Measurements from ENCODE around the gene PRAC2. TPM values are rescaled to one million over a fixed set of nuclear protein-coding genes. Genes with fewer than 3 reads are reported as not detected.

Gene PRAC2
- total RNA-seq, 1 donor from 2014 or later, result not detected

- peaks cover 33% of the 10 kb centered on the region for H3K4me1 ChIP-seq
- H3K27ac ChIP-seq, result no peak overlapping the region
- no peaks in the 10 kb centered on the region for H3K36me3 ChIP-seq
- intact Hi-C loops (cut with DNase I), result no loop called here
- H3K9me3 ChIP-seq, result no peaks in the 10 kb centered on the region
- H3K4me3 ChIP-seq, result no peak overlapping the region
- ATAC-seq, result no peak
- TF ChIP-seq, protein P1, sequence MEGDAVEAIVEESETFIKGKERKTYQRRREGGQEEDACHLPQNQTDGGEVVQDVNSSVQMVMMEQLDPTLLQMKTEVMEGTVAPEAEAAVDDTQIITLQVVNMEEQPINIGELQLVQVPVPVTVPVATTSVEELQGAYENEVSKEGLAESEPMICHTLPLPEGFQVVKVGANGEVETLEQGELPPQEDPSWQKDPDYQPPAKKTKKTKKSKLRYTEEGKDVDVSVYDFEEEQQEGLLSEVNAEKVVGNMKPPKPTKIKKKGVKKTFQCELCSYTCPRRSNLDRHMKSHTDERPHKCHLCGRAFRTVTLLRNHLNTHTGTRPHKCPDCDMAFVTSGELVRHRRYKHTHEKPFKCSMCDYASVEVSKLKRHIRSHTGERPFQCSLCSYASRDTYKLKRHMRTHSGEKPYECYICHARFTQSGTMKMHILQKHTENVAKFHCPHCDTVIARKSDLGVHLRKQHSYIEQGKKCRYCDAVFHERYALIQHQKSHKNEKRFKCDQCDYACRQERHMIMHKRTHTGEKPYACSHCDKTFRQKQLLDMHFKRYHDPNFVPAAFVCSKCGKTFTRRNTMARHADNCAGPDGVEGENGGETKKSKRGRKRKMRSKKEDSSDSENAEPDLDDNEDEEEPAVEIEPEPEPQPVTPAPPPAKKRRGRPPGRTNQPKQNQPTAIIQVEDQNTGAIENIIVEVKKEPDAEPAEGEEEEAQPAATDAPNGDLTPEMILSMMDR (IDR thresholded peaks at IDR 0.05), result no peak
- no peak for DNase-seq
- peaks cover 99% of the 10 kb centered on the region for H3K27me3 ChIP-seq (ENCODE audit: low read depth)
Observed at GRCh38 chr17:48726916-48727286, 3.9 kb downstream of the PRAC2 start.

GRCh38 chr17:48727415-48728175, 4.6 kb downstream of the PRAC2 start:
- intact Hi-C loops (cut with DNase I), result no loop called here
- H3K4me3 ChIP-seq, result no peak overlapping the region
- DNase-seq (no peak), ATAC-seq (no peak)
- H3K36me3 ChIP-seq, result no peaks in the 10 kb centered on the region
- H3K27ac ChIP-seq, result no peak overlapping the region
- H3K9me3 ChIP-seq, result no peaks in the 10 kb centered on the region
- H3K4me1 ChIP-seq, result peaks cover 33% of the 10 kb centered on the region
- TF ChIP-seq, protein P1 (IDR thresholded peaks at IDR 0.05), result no peak
- H3K27me3 ChIP-seq (ENCODE audit: low read depth), result peaks cover 98% of the 10 kb centered on the region

DNA sequence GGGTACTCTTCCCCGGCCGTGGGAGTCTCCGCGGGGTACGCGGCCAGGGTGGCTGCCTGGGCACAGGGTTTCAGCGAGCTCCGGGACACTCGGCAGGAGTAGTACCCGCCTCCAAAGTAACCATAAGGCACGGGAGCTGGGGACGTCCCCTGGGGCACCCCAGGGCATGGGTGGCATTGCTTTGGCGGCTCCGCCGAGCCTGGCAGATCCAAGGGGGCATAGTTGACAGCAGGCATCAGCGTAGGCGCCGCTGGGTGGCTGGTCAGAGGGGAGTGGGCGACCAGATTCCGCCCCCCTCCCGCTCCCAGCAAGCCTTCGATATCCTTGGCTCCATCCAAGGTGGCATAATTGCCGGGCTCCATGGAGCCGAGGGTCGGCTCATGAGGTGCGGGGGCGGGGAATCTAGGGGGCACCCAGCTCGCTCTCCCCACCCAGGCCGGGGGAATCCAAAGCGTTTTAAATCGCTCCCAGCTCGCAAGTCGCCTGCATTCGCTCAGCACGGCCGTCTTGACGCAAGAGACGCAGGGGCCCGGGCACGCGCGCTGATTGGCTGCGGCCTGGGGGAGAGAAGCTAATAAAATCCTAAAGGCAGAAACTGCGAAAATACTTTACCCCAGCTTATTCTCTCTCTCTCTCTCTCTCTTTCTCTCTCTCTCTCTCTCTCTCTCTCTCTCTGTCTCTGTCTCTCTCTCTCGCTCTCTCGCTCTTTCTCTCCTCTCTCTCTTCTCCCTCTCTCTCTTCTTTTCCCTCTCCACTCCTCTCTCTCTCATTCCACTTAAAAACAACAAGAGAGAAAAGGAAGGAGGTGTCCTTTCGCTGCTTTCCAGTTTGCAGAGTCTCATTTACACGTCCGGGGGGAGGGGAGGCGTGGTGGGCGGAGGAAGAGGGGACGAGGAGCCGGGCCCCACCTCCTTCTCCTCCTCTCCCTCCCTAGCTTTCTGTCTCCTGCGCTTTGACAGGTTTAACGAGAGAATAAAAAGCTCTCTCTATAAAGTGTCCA, 5.5 kb downstream of the PRAC2 start, which contains the start of gene HOXB13:
HOXB13 (minus strand) TSS at position 519 of the 1,000 bp plus-strand sequence; CDS start at position 362, 157 bp downstream.
- Histone ChIP-seq H3K4me3 (peak within 1 kb of the TSS; percentile 24), H3K36me3 (no peaks in the 10 kb centered on the region), H3K27me3 (ENCODE audit: low read depth) (peaks cover 98% of the 10 kb centered on the region), H3K4me1 (peaks cover 26% of the 10 kb centered on the region), H3K9me3 (no peaks in the 10 kb centered on the region), H3K27ac (no peak within 1 kb of the TSS)
- intact Hi-C loops (cut with DNase I), result no loop called here
- DNase-seq, result no peak
- TF ChIP-seq, protein P1 (IDR thresholded peaks at IDR 0.05), result no peak
- no peak for ATAC-seq

DNA sequence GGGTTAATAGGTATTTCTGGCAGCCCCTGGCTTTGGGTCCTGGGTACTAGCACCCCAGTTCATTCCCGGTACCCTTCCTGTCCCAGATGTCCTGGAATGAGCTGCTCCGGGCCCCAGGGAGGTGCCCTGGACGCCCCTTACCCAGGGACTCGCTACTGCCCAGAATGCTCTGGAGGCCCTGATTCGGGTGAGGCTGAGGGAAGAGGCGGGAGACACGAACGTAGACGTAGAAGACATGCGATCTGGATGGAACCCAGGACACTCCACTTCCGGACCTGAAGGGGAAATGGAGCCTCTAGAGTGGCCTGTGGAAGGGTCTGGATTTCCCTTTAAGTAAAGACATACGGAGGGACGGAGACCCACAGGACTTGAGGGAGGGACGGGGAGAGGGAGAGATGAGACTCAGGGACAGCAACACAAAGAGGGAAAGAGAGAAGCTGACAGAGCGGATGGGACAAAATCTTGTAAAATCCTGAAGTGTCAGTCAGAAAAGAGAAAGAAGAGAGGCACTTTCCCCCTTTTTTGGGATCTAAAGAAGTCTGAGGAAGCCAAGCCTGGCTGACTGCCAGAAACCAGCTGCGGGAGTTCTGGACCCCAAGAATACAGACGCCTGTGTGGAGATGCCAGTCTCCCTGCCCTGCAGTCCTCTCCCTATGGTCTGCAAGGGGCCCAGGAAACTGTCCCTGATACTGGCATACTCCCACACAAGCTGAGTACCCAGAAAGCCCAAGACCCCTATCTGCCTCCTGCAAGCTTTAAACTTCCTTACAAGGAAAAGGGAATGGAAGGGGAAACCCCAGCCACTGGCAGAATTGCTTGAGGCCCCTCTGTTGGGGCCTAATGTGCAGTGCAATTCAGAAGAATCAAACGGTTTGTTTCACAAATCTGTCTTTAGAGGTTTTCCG, 6.6 kb downstream of the PRAC2 start:
- Histone ChIP-seq H3K4me3 (no peak overlapping the region), H3K4me1 (peaks cover 16% of the 10 kb centered on the region), H3K9me3 (no peaks in the 10 kb centered on the region), H3K36me3 (no peaks in the 10 kb centered on the region), H3K27ac (no peak overlapping the region), H3K27me3 (ENCODE audit: low read depth) (peaks cover 98% of the 10 kb centered on the region)
- no peak for ATAC-seq
- intact Hi-C loops (cut with DNase I), result no loop called here
- no peak for DNase-seq
- TF ChIP-seq, protein P1 (IDR thresholded peaks at IDR 0.05), result no peak

GRCh38 chr17:48730240-48730550, 7.2 kb downstream of the PRAC2 start:
- peaks cover 10% of the 10 kb centered on the region for H3K4me1 ChIP-seq
- no peak overlapping the region for H3K27ac ChIP-seq
- H3K27me3 ChIP-seq (ENCODE audit: low read depth), result peaks cover 98% of the 10 kb centered on the region
- no peak overlapping the region for H3K4me3 ChIP-seq
- TF ChIP-seq, protein P1 (IDR thresholded peaks at IDR 0.05), result no peak
- no peaks in the 10 kb centered on the region for H3K9me3 ChIP-seq
- DNase-seq (no peak), ATAC-seq (no peak)
- H3K36me3 ChIP-seq, result no peaks in the 10 kb centered on the region
- intact Hi-C loops (cut with DNase I), result no loop called here

All from lower lobe of right lung (tissue), 2 donors.